ENCODE measurements around the gene PROK2.

Gene PROK2

DNA sequence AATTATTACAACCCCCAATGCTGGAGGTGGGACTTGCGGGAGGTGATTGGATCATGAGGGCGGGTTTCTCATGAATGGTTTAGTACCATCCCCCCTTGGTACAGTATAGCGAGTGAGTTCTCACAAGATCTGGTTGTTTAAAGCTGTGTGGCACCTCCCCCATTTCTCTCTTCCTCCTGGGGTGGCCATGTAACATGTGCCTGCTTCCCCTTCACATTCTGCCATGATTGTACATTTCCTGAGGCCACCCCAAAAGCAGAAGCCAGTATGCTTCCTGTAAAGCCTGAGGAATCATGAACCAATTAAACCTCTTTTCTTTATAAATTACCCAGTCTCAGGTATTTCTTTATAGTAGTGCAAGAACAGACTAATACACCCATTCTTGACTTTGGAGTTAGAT, 20.3 kb upstream of the PROK2 start:
- H3K4me3 ChIP-seq (ENCODE audit: low read depth, low read length): no peak overlapping the region
- TF ChIP-seq CTCF (IDR thresholded peaks at IDR 0.05; ENCODE audit: borderline replicate concordance, insufficient read depth, low read depth, low read length): no peak

DNA sequence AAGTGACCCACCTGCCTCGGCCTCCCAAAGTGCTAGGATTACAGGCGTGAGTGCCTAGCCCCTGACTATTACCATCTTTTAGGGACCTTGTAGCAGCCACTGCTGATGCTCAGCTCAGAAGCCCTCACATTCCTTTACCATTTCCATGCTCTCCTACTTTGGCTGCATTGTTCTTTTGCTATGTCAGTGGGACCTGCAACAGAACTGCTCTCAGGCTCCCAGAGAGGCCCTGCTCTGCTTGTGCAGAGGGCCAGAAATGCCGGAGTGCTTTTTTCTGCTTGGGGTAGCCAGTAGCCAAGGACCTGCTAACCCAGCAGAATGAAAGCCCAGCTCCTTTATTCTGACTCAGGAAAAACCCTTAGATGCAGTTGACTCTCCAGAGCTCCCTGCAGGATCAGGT, 18.3 kb upstream of the PROK2 start:
- no peak overlapping the region for H3K4me3 ChIP-seq (ENCODE audit: low read depth, low read length)
- no peak for TF ChIP-seq CTCF (IDR thresholded peaks at IDR 0.05; ENCODE audit: borderline replicate concordance, insufficient read depth, low read depth, low read length)

GRCh38 chr3:71801986-71802385, 17.0 kb upstream of the PROK2 start:
- no peak overlapping the region for H3K4me3 ChIP-seq (ENCODE audit: low read depth, low read length)
- TF ChIP-seq CTCF (IDR thresholded peaks at IDR 0.05; ENCODE audit: borderline replicate concordance, insufficient read depth, low read depth, low read length): no peak

DNA sequence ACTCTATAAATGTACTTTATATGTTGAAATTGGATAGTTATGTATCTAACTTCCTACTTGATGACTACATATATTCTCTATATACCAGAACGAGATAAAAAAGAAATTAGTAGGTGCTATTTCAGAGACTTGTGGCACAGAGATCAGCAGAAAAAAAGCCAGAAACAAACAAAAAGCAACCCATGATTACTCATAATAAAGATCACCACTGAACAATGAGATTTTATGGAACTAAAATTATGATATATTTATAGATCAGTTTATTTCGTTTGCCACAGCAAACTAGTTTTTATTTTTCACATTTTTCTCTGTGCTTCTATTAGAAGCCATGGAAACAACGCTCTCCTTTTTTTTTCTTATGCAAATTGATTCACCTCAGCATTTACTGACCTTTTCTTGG, 15.1 kb upstream of the PROK2 start:
- no peak for TF ChIP-seq CTCF (IDR thresholded peaks at IDR 0.05; ENCODE audit: borderline replicate concordance, insufficient read depth, low read depth, low read length)
- H3K4me3 ChIP-seq (ENCODE audit: low read depth, low read length): no peak overlapping the region

- no peak overlapping the region for H3K4me3 ChIP-seq (ENCODE audit: low read depth, low read length)
- no peak for TF ChIP-seq CTCF (IDR thresholded peaks at IDR 0.05; ENCODE audit: borderline replicate concordance, insufficient read depth, low read depth, low read length)
Observed at GRCh38 chr3:71797455-71797854, 12.5 kb upstream of the PROK2 start.

DNA sequence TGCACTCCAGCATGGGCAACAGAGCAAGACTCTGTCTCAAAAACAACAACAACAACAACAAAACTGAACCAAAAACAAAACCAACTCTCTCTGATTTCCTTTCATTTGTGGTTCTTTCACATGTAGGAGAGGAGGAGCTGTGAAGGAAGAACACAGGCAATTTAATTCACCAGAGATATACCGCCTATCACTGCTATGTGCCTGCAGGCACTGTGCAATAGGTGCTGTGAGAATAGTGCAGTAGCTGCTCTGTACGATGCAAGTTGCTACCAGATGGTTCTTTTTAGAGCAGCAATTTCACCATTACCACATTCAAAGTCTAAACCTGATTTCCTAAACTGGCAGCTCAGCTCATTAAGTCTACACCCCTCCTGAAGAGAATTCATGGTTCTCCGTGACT, 11.3 kb upstream of the PROK2 start:
- no peak overlapping the region for H3K4me3 ChIP-seq (ENCODE audit: low read depth, low read length)
- no peak for TF ChIP-seq CTCF (IDR thresholded peaks at IDR 0.05; ENCODE audit: borderline replicate concordance, insufficient read depth, low read depth, low read length)

DNA sequence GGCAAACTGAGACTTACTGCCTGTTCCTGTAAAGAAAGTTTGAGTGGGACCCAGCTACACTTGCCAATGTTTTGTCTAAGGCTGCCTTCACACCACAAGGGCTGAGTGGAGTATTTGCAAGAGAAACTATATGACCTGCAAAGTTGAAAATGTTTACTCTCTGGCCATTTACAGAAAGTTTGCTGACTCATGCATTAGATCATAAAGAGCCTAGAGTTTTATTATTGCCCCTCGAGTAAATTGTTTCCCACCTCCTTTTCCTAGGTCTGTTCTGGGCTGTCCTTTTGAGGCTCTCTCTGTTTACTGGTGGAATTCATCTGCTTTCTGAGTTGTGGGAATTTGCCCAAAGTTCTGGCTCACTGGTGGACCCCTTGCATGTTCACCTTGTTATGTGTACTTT, 6.7 kb upstream of the PROK2 start:
- no peak overlapping the region for H3K4me3 ChIP-seq (ENCODE audit: low read depth, low read length)
- no peak for TF ChIP-seq CTCF (IDR thresholded peaks at IDR 0.05; ENCODE audit: borderline replicate concordance, insufficient read depth, low read depth, low read length)

Data from GM12875 (cell line).